ENCODE measurements around the gene ZBED1. TPM values are rescaled to one million over a fixed set of nuclear protein-coding genes. Genes with fewer than 3 reads are reported as not detected.
A peak's percentile ranks its signal among the peaks of the same experiment; 100 is the strongest.

ZBED1 gene
- total RNA-seq (10 to 100 TPM; 29.2 to 29.9 TPM), polyA plus RNA-seq (10 to 100 TPM; 18.1 to 34.1 TPM)

GRCh38 chrX:2500803-2501558 lies at the start of gene ZBED1, which contains the start of gene DHRSX:
Gene ZBED1 (minus strand): TSS chrX:2500976. CDS start chrX:2490719, 10,257 bp downstream.
Gene DHRSX (minus strand): TSS chrX:2500976. CDS start chrX:2500925, 51 bp downstream.
- Mint-ChIP-seq H3K4me3 (peak within 1 kb of the TSS; percentile 80 to 90 (median 88)), H3K4me1 (peaks cover 16 to 35% (median 27%) of the 10 kb centered on the region in 4 donors), H3K36me3 (peaks cover 0 to 1% of the 10 kb centered on the region in 2 donors), H3K27me3 (no peaks in the 10 kb centered on the region), H3K9me3 (no peaks in the 10 kb centered on the region), H3K27ac (peak within 1 kb of the TSS; percentile 78 to 94 (median 89))
- CTCF ChIA-PET (ENCODE audit: partially characterized antibody): no interaction called here
- peak in 4 of 5 donors; percentile 28 to 49 (median 48) for DNase-seq
- peaks cover 33% of the 10 kb centered on the region for H3K4me1 ChIP-seq (ENCODE audit: insufficient read depth, low read length)
- intact Hi-C loops (cut with micrococcal nuclease): no loop called here
- peak within 1 kb of the TSS; percentile 58 for H3K27ac ChIP-seq (ENCODE audit: low read depth, low read length)
- H3K4me3 ChIP-seq (ENCODE audit: low read length in 2 of 2): peak within 1 kb of the TSS; percentile 54 to 60
- no peaks in the 10 kb centered on the region for H3K27me3 ChIP-seq (ENCODE audit: insufficient read depth, low read length)
- H3K9me3 ChIP-seq (ENCODE audit: control insufficient read depth in 1 of 2, low read length in 2 of 2): no peaks in the 10 kb centered on the region
- H3K36me3 ChIP-seq (ENCODE audit: insufficient read depth, low read length): no peaks in the 10 kb centered on the region
- POLR2A ChIA-PET (ENCODE audit: partially characterized antibody): no interaction called here

DNA sequence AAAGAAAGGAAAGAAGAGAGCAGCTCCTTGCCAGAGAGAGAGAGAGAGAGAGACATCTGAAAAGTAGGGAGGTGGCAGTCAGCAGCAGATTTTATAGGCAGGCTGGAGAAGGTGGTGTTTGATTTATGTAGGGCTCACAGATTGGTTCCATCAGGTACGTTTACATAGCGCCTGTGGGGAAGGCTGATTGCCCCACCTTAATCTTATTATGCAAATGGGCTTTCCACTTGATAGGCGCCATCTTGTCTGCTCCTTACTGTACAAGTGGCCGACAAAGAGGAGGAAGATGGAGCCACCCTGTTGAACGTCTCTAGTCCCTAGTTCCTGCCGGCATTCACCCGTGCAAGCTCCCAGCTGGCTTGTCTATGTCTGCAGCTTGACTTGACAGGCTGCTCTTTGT lies 49.1 kb upstream of the ZBED1 start:
- POLR2A ChIA-PET (ENCODE audit: partially characterized antibody): no interaction called here
- H3K4me1 Mint-ChIP-seq: no peaks in the 10 kb centered on the region
- Histone ChIP-seq H3K27ac (ENCODE audit: low read depth, low read length) (no peak overlapping the region), H3K9me3 (ENCODE audit: control insufficient read depth in 1 of 2, low read length in 2 of 2) (no peaks in the 10 kb centered on the region), H3K4me3 (ENCODE audit: low read length in 2 of 2) (no peak overlapping the region), H3K27me3 (ENCODE audit: insufficient read depth, low read length) (no peaks in the 10 kb centered on the region), H3K36me3 (ENCODE audit: insufficient read depth, low read length) (no peaks in the 10 kb centered on the region), H3K4me1 (ENCODE audit: insufficient read depth, low read length) (no peaks in the 10 kb centered on the region)
- H3K27ac Mint-ChIP-seq: no peak overlapping the region
- no peaks in the 10 kb centered on the region for H3K36me3 Mint-ChIP-seq
- no peak overlapping the region for H3K4me3 Mint-ChIP-seq
- no peak for DNase-seq
- CTCF ChIA-PET (ENCODE audit: partially characterized antibody): no interaction called here
- peaks cover 0 to 14% of the 10 kb centered on the region in 2 donors for H3K27me3 Mint-ChIP-seq
- intact Hi-C loops (cut with micrococcal nuclease): no loop called here
- peaks cover 0 to 18% (median 8%) of the 10 kb centered on the region in 8 donors for H3K9me3 Mint-ChIP-seq

GRCh38 chrX:2548711-2549423 lies 48.1 kb upstream of the ZBED1 start:
- Histone ChIP-seq H3K27me3 (ENCODE audit: insufficient read depth, low read length) (no peaks in the 10 kb centered on the region), H3K4me1 (ENCODE audit: insufficient read depth, low read length) (no peaks in the 10 kb centered on the region), H3K36me3 (ENCODE audit: insufficient read depth, low read length) (no peaks in the 10 kb centered on the region), H3K9me3 (ENCODE audit: control insufficient read depth in 1 of 2, low read length in 2 of 2) (no peaks in the 10 kb centered on the region), H3K4me3 (ENCODE audit: low read length in 2 of 2) (no peak overlapping the region), H3K27ac (ENCODE audit: low read depth, low read length) (no peak overlapping the region)
- ChIA-PET CTCF (ENCODE audit: partially characterized antibody) (no interaction called here), POLR2A (ENCODE audit: partially characterized antibody) (no interaction called here)
- H3K4me3 Mint-ChIP-seq: no peak overlapping the region
- intact Hi-C loops (cut with micrococcal nuclease): no loop called here
- peaks cover 0 to 14% (median 5%) of the 10 kb centered on the region in 8 donors for H3K9me3 Mint-ChIP-seq
- peaks cover 0 to 11% of the 10 kb centered on the region in 2 donors for H3K27me3 Mint-ChIP-seq
- no peaks in the 10 kb centered on the region for H3K4me1 Mint-ChIP-seq
- no peaks in the 10 kb centered on the region for H3K36me3 Mint-ChIP-seq
- DNase-seq: no peak
- no peak overlapping the region for H3K27ac Mint-ChIP-seq

DNA sequence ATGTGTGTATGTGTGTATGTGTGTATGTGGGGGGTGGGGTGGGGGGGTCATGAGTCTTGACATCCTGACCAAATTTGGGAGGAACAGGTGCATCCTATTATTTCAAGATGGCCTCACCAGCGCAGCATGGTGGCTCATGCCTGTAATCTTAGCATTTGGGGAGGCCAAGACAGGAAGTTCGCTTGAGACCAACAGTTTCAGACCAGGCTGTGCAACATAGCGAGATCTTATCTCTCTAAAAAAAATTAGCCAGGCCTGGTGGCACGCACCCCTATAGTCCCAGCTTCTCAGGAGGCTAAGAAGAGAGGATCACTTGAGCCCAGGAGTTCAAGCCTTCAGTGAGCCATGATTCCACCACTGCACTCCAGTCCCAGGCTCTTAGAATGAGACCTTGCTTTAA lies 47.0 kb upstream of the ZBED1 start:
- no peak for DNase-seq
- Mint-ChIP-seq H3K27ac (no peak overlapping the region), H3K4me3 (no peak overlapping the region), H3K9me3 (peaks cover 0 to 13% (median 5%) of the 10 kb centered on the region in 8 donors), H3K4me1 (no peaks in the 10 kb centered on the region), H3K27me3 (peaks cover 2 to 9% of the 10 kb centered on the region in 2 donors), H3K36me3 (no peaks in the 10 kb centered on the region)
- Histone ChIP-seq H3K9me3 (ENCODE audit: control insufficient read depth in 1 of 2, low read length in 2 of 2) (no peaks in the 10 kb centered on the region), H3K36me3 (ENCODE audit: insufficient read depth, low read length) (no peaks in the 10 kb centered on the region), H3K27ac (ENCODE audit: low read depth, low read length) (no peak overlapping the region), H3K27me3 (ENCODE audit: insufficient read depth, low read length) (no peaks in the 10 kb centered on the region), H3K4me3 (ENCODE audit: low read length in 2 of 2) (no peak overlapping the region), H3K4me1 (ENCODE audit: insufficient read depth, low read length) (no peaks in the 10 kb centered on the region)
- ChIA-PET CTCF (ENCODE audit: partially characterized antibody) (no interaction called here), POLR2A (ENCODE audit: partially characterized antibody) (no interaction called here)
- intact Hi-C loops (cut with micrococcal nuclease): no loop called here

DNA sequence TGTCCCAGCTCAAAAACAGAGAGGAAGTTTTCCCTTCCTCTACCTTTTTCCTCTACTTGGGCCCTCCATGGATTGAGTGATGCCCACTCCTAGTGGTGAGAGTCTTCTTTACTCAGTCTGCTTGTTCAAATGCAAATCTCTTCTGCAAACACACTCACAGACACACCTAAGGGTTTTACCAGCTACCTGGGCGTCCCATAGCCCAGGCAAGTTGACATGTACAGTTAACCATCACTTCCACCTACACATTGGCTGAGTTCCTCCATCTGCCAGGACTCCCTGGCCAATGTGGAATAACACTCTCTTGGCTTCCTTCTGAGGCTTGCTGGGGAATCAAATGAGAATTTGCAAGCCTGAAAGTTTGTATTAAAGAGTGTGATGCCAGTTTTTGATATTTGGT lies 45.7 kb upstream of the ZBED1 start:
- intact Hi-C loops (cut with micrococcal nuclease): no loop called here
- DNase-seq: no peak
- Mint-ChIP-seq H3K4me1 (no peaks in the 10 kb centered on the region), H3K36me3 (no peaks in the 10 kb centered on the region), H3K4me3 (no peak overlapping the region), H3K27ac (no peak overlapping the region), H3K9me3 (peaks cover 0 to 9% (median 5%) of the 10 kb centered on the region in 8 donors), H3K27me3 (peaks cover 2 to 6% of the 10 kb centered on the region in 2 donors)
- H3K36me3 ChIP-seq (ENCODE audit: insufficient read depth, low read length): no peaks in the 10 kb centered on the region
- no peaks in the 10 kb centered on the region for H3K27me3 ChIP-seq (ENCODE audit: insufficient read depth, low read length)
- ChIA-PET CTCF (ENCODE audit: partially characterized antibody) (no interaction called here), POLR2A (ENCODE audit: partially characterized antibody) (no interaction called here)
- H3K4me3 ChIP-seq (ENCODE audit: low read length in 2 of 2): no peak overlapping the region
- H3K4me1 ChIP-seq (ENCODE audit: insufficient read depth, low read length): no peaks in the 10 kb centered on the region
- H3K9me3 ChIP-seq (ENCODE audit: control insufficient read depth in 1 of 2, low read length in 2 of 2): no peaks in the 10 kb centered on the region
- H3K27ac ChIP-seq (ENCODE audit: low read depth, low read length): no peak overlapping the region

DNA sequence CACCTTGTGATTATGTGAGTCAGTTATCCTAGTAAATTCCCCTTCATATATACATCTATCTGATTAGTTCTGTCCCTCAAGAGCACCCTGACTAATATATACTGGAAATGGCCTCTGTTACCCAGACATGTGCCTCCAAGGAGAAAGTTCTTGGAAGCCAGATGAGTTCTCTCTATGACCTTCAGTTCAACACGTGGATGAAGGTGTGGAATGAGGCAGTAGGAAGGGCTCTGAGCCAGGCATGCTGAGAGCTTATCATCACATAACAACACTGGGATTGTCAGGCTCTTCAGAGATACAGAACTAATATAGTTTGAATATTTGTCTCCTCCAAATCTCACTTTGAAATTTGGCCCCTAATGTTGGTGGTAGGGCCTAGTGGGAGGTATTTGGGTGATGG lies 44.4 kb upstream of the ZBED1 start:
- no peak overlapping the region for H3K4me3 ChIP-seq (ENCODE audit: low read length in 2 of 2)
- H3K4me1 ChIP-seq (ENCODE audit: insufficient read depth, low read length): no peaks in the 10 kb centered on the region
- ChIA-PET CTCF (ENCODE audit: partially characterized antibody) (no interaction called here), POLR2A (ENCODE audit: partially characterized antibody) (no interaction called here)
- no peak overlapping the region for H3K27ac ChIP-seq (ENCODE audit: low read depth, low read length)
- Mint-ChIP-seq H3K27me3 (peaks cover 2 to 4% of the 10 kb centered on the region in 2 donors), H3K9me3 (peaks cover 0 to 9% (median 5%) of the 10 kb centered on the region in 8 donors), H3K4me3 (no peak overlapping the region), H3K4me1 (no peaks in the 10 kb centered on the region), H3K27ac (no peak overlapping the region), H3K36me3 (no peaks in the 10 kb centered on the region)
- DNase-seq: no peak
- intact Hi-C loops (cut with micrococcal nuclease): no loop called here
- H3K36me3 ChIP-seq (ENCODE audit: insufficient read depth, low read length): no peaks in the 10 kb centered on the region
- H3K27me3 ChIP-seq (ENCODE audit: insufficient read depth, low read length): no peaks in the 10 kb centered on the region
- H3K9me3 ChIP-seq (ENCODE audit: control insufficient read depth in 1 of 2, low read length in 2 of 2): no peaks in the 10 kb centered on the region

DNA sequence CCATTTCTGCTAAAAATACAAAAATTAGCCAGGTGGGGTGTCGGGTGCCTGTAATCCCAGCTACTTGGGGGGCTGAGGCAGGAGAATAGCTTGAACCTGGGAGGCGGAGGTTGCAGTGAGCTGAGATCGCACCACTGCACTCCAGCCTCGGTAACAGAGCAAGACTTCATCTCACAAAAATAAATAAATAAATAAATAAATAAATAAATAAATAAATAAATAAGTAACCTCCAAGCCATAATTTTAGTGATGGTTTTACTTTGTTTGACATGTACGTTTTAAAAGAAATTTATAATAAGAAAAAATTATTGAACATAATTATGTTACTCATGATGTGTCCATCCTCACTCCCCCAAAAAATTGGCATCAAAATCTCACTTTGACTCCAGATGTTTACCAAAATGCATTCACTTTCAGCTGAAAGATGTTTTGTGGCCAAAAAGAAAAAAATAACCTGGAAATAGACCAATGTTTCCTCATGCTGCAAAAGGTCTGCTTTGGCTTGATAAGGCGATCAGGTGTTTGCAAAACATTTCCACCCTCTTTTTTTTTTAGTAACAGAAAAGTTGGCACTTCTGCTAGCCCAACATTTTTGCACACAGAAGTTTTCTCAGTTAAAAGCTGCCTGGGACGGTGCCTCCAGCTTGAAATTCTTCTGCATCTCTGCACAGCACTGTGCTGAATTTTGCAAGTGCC lies 42.2 kb upstream of the ZBED1 start:
- POLR2A ChIA-PET (ENCODE audit: partially characterized antibody): no interaction called here
- Mint-ChIP-seq H3K27me3 (peaks cover 1 to 3% of the 10 kb centered on the region in 2 donors), H3K36me3 (no peaks in the 10 kb centered on the region)

More for the DNA sequence above, 42.2 kb upstream of the ZBED1 start:
- H3K27ac Mint-ChIP-seq: no peak overlapping the region
- Histone ChIP-seq H3K9me3 (ENCODE audit: control insufficient read depth in 1 of 2, low read length in 2 of 2) (no peaks in the 10 kb centered on the region), H3K36me3 (ENCODE audit: insufficient read depth, low read length) (no peaks in the 10 kb centered on the region), H3K27ac (ENCODE audit: low read depth, low read length) (no peak overlapping the region), H3K27me3 (ENCODE audit: insufficient read depth, low read length) (no peaks in the 10 kb centered on the region), H3K4me1 (ENCODE audit: insufficient read depth, low read length) (no peaks in the 10 kb centered on the region), H3K4me3 (ENCODE audit: low read length in 2 of 2) (no peak overlapping the region)
- intact Hi-C loops (cut with micrococcal nuclease): no loop called here
- no peak overlapping the region for H3K4me3 Mint-ChIP-seq
- H3K4me1 Mint-ChIP-seq: no peaks in the 10 kb centered on the region
- H3K9me3 Mint-ChIP-seq: peaks cover 0 to 9% (median 5%) of the 10 kb centered on the region in 8 donors
- DNase-seq: no peak
- CTCF ChIA-PET (ENCODE audit: partially characterized antibody): no interaction called here
